Endothelial cell of umbilical vein (primary cell): ENCODE data around the gene PPP2R3C. TPM values are rescaled to one million over a fixed set of nuclear protein-coding genes. Genes with fewer than 3 reads are reported as not detected.
A peak's percentile ranks its signal among the peaks of the same experiment; 100 is the strongest.

Experiments
- BruUV-seq: library from RNA; stranded (reverse); fragments of 400-500 nt; replicated peaks from 2 replicates; lab custom pipeline; 2021; lab: Mats Ljungman, UMichigan
- CTCF ChIA-PET: fragments of 300-600, 350-600 bp; sonication (Branson Sonifier 250); formaldehyde crosslinking; loops from one replicate; lab custom pipeline; 2021; ENCODE audit warnings: antibody characterized with exemption, inconsistent platforms; lab: Charles Lee
- POLR2A ChIA-PET: fragments of 300-600, 350-600 bp; sonication (Branson Sonifier 250); formaldehyde crosslinking; loops from one replicate; lab custom pipeline; 2021; ENCODE audit warnings: antibody characterized with exemption, inconsistent platforms; lab: Charles Lee
- DNase-seq: peaks from one replicate; pipeline ENCODE4 v3.0.0-alpha.2; 2011; ENCODE audit warnings: low read depth, low spot score
- FAIRE-seq: peaks from 2 replicates; lab custom pipeline; 2011; peaks lifted over from hg19 to GRCh38; lab: Jason Lieb, UNC
- H2AFZ ChIP-seq: 2 replicates; pipeline ENCODE4 v1.6.0; 2012; ENCODE audit warnings: low read depth, low read length, control low read depth, inconsistent platforms
- H3K27ac ChIP-seq: 2 replicates; pipeline ENCODE4 v1.5.1; 2011; ENCODE audit warnings: low read depth, mild to moderate bottlenecking, control low read depth, low read length, moderate library complexity; ENCODE audit not compliant: insufficient read depth
- H3K27me3 ChIP-seq, 2 experiments: 2 replicates each; pipeline versions ENCODE4 v1.6.0 to v1.6.1; 2011; ENCODE audit warnings: low read length in 2 of 2, mixed read lengths in 1 of 2; ENCODE audit not compliant: control insufficient read depth in 2 of 2, insufficient read depth in 2 of 2
- H3K36me3 ChIP-seq, 2 experiments: 2 replicates in 1 of 2; 3 replicates in 1 of 2; pipeline ENCODE4 v1.5.1; 2011; ENCODE audit warnings: low read length in 2 of 2, mild to moderate bottlenecking in 1 of 2, moderate library complexity in 1 of 2; ENCODE audit not compliant: control insufficient read depth in 2 of 2, insufficient read depth in 2 of 2; ENCODE audit errors: extremely low read depth in 1 of 2
- H3K4me1 ChIP-seq: 3 replicates; pipeline ENCODE4 v1.5.1; 2011; ENCODE audit warnings: mild to moderate bottlenecking, low read length; ENCODE audit not compliant: control insufficient read depth, insufficient read depth; ENCODE audit errors: extremely low read depth
- H3K4me2 ChIP-seq: 2 replicates; pipeline ENCODE4 v1.6.1; 2011; ENCODE audit warnings: low read length, control low read depth, mixed read lengths; ENCODE audit not compliant: insufficient read depth
- H3K4me3 ChIP-seq, 3 experiments: fragments of 200-600 bp in 1 of 3; sonication (generic), shearing (Covaris generic) in 1 of 3; replicated peaks in 1 of 3; 2 replicates each; pipeline ENCODE4 v1.5.1; 2011 to 2016; ENCODE audit warnings: control low read depth in 3 of 3, low read length in 3 of 3, mild to moderate bottlenecking in 2 of 3, inconsistent platforms in 1 of 3, low read depth in 1 of 3, moderate library complexity in 1 of 3; ENCODE audit not compliant: insufficient read depth in 1 of 3
- H3K79me2 ChIP-seq: 2 replicates; pipeline ENCODE4 v1.6.0; 2012; ENCODE audit warnings: low read length, inconsistent platforms; ENCODE audit not compliant: control insufficient read depth, insufficient read depth
- H3K9ac ChIP-seq: replicated peaks from 2 replicates; pipeline ENCODE3; 2011; ENCODE audit warnings: low read length, control low read depth; ENCODE audit not compliant: insufficient read depth; ENCODE audit errors: extremely low read depth
- H3K9me1 ChIP-seq: replicated peaks from 3 replicates; pipeline ENCODE4 v1.6.0; 2011; ENCODE audit warnings: mild to moderate bottlenecking, low read length; ENCODE audit not compliant: control insufficient read depth, insufficient read depth; ENCODE audit errors: extremely low read depth
- H3K9me3 ChIP-seq: replicated peaks from 2 replicates; pipeline ENCODE4 v1.5.1; 2012; ENCODE audit warnings: low read length, inconsistent platforms; ENCODE audit not compliant: control insufficient read depth, insufficient read depth
- H4K20me1 ChIP-seq: replicated peaks from 2 replicates; pipeline ENCODE3; 2011; ENCODE audit warnings: mild to moderate bottlenecking, low read length; ENCODE audit not compliant: control insufficient read depth, insufficient read depth; ENCODE audit errors: extremely low read depth
- CTCF ChIP-seq, 2 donors: IDR thresholded peaks; 1 replicate in 1 of 2; 2 replicates in 1 of 2; pipeline ENCODE4 v1.5.1; 2011; ENCODE audit warnings: low read length in 2 of 2, mild to moderate bottlenecking in 2 of 2, moderate library complexity in 2 of 2, control low read depth in 1 of 2, inconsistent platforms in 1 of 2, low read depth in 1 of 2; ENCODE audit not compliant: insufficient read depth in 1 of 2; ENCODE audit errors: extremely low read depth in 1 of 2
- EZH2 ChIP-seq: IDR thresholded peaks from 2 replicates; pipeline ENCODE4 v1.6.1; 2012; ENCODE audit warnings: borderline replicate concordance, low read depth, mild to moderate bottlenecking, moderate library complexity, low read length, inconsistent platforms; ENCODE audit not compliant: severe bottlenecking
- FOS ChIP-seq: IDR thresholded peaks from 2 replicates; pipeline ENCODE4 v1.6.1; 2011; ENCODE audit warnings: mild to moderate bottlenecking, low read length, moderate library complexity, borderline replicate concordance; ENCODE audit not compliant: insufficient read depth
- GATA2 ChIP-seq: IDR thresholded peaks from 2 replicates; pipeline ENCODE4 v1.7.0; 2011; ENCODE audit warnings: low read depth, mild to moderate bottlenecking, moderate library complexity, mixed read lengths, low read length; ENCODE audit not compliant: insufficient read length, insufficient read depth
- JUN ChIP-seq: IDR thresholded peaks from 2 replicates; pipeline ENCODE4 v1.6.1; 2011; ENCODE audit warnings: borderline replicate concordance, low read depth; ENCODE audit not compliant: insufficient read length, insufficient read depth
- MYC ChIP-seq: IDR thresholded peaks from one replicate; pipeline ENCODE4 v1.6.1; 2011; ENCODE audit warnings: mild to moderate bottlenecking, low read depth, low read length
- POLR2A ChIP-seq: IDR thresholded peaks from 2 replicates; pipeline ENCODE4 v1.6.1; 2012; ENCODE audit warnings: low read depth, mild to moderate bottlenecking, control low read depth, low read length
- POLR2AphosphoS5 ChIP-seq: IDR thresholded peaks from 2 replicates; pipeline ENCODE4 v1.6.1; 2012; ENCODE audit warnings: low read depth, mild to moderate bottlenecking, control low read depth, low read length, moderate library complexity; ENCODE audit not compliant: insufficient read depth
- dilution Hi-C: fragments of 300-500 bp; cut with MboI; formaldehyde crosslinking; loops from one replicate; pipeline ENCODE4 v1.15.0; 2019; ENCODE audit warnings: low sequenced_read_pairs; ENCODE audit not compliant: extremely low pct_ligation_motif_present
- intact Hi-C: fragments of 100-400 bp; cut with micrococcal nuclease; formaldehyde crosslinking; loops from one replicate; pipeline ENCODE4 v1.10.0; 2022
- polyA plus RNA-seq, 4 experiments: library from polyadenylated mRNA; depleted of rRNA in 3 of 4; stranded (reverse) in 3 of 4; unstranded in 1 of 4; fragments of >200 nt; gene quantifications; 2 replicates each; pipeline versions ENCODE4 v1.2.1 to v1.2.3, GENCODE V29; 2011 to 2012; ENCODE audit warnings: missing spikeins in 1 of 4
- total RNA-seq: library from RNA; stranded (reverse); gene quantifications from 2 replicates; pipeline ENCODE4 v1.2.3, GENCODE V29; 2021
- TF ChIP-seq, protein P1 (sequence below): IDR thresholded peaks from 2 replicates; pipeline ENCODE4 v1.6.1; 2011; ENCODE audit not compliant: insufficient read depth, insufficient read length

Gene PPP2R3C
- total and polyA plus RNA-seq, 2 donors (not counting 3 experiments of a cell fraction or from before 2014, with no cell fraction given): 10.2 to 40.6 TPM

DNA sequence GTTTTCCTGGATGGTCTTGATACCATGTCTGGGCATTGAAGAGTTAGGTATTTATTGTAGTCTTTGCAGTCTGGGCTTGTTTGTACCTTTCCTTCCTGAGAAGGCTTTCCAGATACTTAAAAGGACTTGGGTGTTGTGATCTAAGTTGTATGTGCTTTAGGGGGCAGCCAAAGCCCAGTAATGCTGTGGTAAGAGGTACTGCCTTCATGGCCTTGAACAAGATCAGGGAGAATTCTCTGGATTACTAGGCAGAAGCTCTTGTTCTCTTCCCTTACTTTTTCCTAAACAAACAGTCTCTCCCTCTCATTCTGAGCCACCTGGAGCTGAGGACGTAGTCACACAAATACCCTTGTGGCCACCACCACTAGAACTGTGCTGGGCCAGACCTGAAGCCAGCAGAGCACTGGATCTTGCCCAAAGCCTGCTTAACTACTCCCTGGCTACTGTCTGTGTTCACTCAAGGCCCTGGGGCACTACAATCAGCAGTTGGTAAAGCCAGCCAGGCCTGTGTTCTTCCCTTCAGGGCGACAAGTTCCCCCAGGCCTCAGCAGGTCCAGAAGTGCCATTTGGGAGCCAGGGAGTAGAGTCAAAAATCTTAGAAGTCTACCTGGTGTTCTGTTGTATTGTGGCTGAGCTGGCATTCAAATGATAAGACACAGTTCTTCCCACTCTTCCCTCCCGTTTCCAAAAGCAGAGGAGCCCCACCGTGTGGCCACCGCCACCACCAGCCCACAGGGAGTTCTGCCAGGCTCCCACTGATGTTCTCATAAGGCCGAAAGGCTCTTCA is 11.9 kb upstream of the PPP2R3C start:
- Histone ChIP-seq H3K9me1 (no peaks in the 10 kb centered on the region), H4K20me1 (no peaks in the 10 kb centered on the region), H3K27ac (no peak overlapping the region), H3K9ac (no peak overlapping the region), H2AFZ (no peak overlapping the region), H3K4me1 (no peaks in the 10 kb centered on the region), H3K79me2 (no peaks in the 10 kb centered on the region), H3K36me3 (no peaks in the 10 kb centered on the region), H3K4me2 (no peak overlapping the region), H3K27me3 (no peaks in the 10 kb centered on the region), H3K4me3 (no peak overlapping the region), H3K9me3 (no peaks in the 10 kb centered on the region)
- CTCF ChIA-PET: interaction anchor here (1.3 to 3.2 kb wide), 2 partner anchors 13 to 280 kb away, joined by 4 to 10 read pairs; no protein-coding TSS in a partner anchor
- DNase-seq: no peak
- no peak for FAIRE-seq
- TF ChIP-seq CTCF (IDR thresholded peaks at IDR 0.05; ENCODE audit: extremely low read depth in 1 of 2, insufficient read depth in 1 of 2, low read depth in 1 of 2, low read length in 2 of 2): no peak
- no peak for TF ChIP-seq GATA2
- intact Hi-C loops: no loop called here
- POLR2A ChIA-PET: no interaction called here
- no TSS peak for BruUV-seq
- dilution Hi-C loops: no loop called here

- FAIRE-seq (no peak), DNase-seq (no peak)
- BruUV-seq: no TSS peak
- TF ChIP-seq MYC (no peak), POLR2AphosphoS5 (no peak), JUN (no peak), EZH2 (no peak), GATA2 (no peak), POLR2A (no peak), FOS (no peak), CTCF (IDR thresholded peaks at IDR 0.05; ENCODE audit: extremely low read depth in 1 of 2, insufficient read depth in 1 of 2, low read depth in 1 of 2, low read length in 2 of 2) (no peak)
- TF ChIP-seq, protein P1, sequence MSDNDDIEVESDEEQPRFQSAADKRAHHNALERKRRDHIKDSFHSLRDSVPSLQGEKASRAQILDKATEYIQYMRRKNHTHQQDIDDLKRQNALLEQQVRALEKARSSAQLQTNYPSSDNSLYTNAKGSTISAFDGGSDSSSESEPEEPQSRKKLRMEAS: no peak
- peaks cover 19% of the 10 kb centered on the region for H3K79me2 ChIP-seq
- H3K4me1 ChIP-seq: peaks cover 15% of the 10 kb centered on the region
- H3K4me2 ChIP-seq: peak overlapping the region; percentile 84
- no peak overlapping the region for H3K27ac ChIP-seq
- no peaks in the 10 kb centered on the region for H3K27me3 ChIP-seq
- no peak overlapping the region for H2AFZ ChIP-seq
- intact Hi-C loops (loop anchor here (5.0 kb wide), 2 partner anchors 168 to 497 kb away; partner anchors contain the start of gene PSMA6), dilution Hi-C loops (no loop called here)
- H3K9ac ChIP-seq: no peak overlapping the region
- POLR2A ChIA-PET: no interaction called here
- H3K9me1 ChIP-seq: no peaks in the 10 kb centered on the region
- no peaks in the 10 kb centered on the region for H3K36me3 ChIP-seq
- H3K9me3 ChIP-seq: no peaks in the 10 kb centered on the region
- no peak overlapping the region for H3K4me3 ChIP-seq
- H4K20me1 ChIP-seq: no peaks in the 10 kb centered on the region
- CTCF ChIA-PET: interaction anchor here (0.9 to 1.5 kb wide), 3 partner anchors 22 to 281 kb away, joined by 3 to 4 read pairs (median 3); no protein-coding TSS in a partner anchor
Measured at GRCh38 chr14:35124127-35124526, 2.3 kb upstream of the PPP2R3C start.
